Measurements from ENCODE around the gene MRPL19.

DNA sequence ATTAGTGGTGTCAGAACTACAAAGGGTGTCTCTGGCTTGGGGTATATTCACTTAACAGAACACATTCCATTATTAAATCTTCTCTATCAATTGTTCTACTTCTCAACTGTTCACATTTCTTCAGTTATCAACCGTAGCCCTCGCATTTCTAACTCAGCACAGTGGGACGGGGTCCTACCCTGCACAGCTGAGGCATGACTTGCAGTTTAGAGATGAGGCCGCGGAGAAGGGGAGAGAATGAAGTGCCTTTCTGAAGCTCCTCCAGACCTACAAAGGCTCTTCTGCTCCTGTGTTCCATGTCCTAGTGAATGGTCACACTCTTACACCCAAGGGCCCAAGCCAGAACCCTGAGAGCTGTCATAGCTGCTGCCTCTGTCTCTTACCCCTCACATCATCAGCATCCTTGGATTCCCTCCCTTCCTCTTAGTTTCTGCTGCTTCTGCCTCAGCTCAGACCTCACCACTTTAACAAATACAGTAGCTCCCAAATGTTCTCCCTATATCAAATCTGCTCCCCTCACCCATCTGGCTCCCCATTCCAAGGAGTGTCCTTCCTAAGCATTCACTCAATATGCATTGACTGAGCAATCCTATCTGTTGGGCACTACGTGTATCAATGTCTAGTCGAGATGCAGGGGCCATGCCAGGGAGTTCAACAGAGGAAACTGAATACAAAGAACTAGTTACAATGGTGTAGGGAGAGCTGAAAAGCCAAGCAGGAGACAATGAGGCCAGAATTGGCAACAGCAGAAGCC lies 34.3 kb upstream of the MRPL19 start:
- no peak for TF ChIP-seq POLR2AphosphoS5 (IDR thresholded peaks at IDR 0.05; ENCODE audit: low read depth, low read length)
- no peak for TF ChIP-seq EZH2 (IDR thresholded peaks at IDR 0.05)
- TF ChIP-seq, protein P1, sequence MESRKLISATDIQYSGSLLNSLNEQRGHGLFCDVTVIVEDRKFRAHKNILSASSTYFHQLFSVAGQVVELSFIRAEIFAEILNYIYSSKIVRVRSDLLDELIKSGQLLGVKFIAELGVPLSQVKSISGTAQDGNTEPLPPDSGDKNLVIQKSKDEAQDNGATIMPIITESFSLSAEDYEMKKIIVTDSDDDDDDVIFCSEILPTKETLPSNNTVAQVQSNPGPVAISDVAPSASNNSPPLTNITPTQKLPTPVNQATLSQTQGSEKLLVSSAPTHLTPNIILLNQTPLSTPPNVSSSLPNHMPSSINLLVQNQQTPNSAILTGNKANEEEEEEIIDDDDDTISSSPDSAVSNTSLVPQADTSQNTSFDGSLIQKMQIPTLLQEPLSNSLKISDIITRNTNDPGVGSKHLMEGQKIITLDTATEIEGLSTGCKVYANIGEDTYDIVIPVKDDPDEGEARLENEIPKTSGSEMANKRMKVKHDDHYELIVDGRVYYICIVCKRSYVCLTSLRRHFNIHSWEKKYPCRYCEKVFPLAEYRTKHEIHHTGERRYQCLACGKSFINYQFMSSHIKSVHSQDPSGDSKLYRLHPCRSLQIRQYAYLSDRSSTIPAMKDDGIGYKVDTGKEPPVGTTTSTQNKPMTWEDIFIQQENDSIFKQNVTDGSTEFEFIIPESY (IDR thresholded peaks at IDR 0.05; ENCODE audit: extremely low read depth, insufficient replicate concordance, low read length) = no peak

All from HCT116 (cell line).